Dermis blood vessel endothelial cell (primary cell): ENCODE results near the gene DIAPH3. TPM values are rescaled to one million over a fixed set of nuclear protein-coding genes. Genes with fewer than 3 reads are reported as not detected.
"Not testable (repeated sequence)": the region's sequence is repeated elsewhere in the genome, so short reads cannot be mapped to it uniquely, and the experiment has no call there.

ENCODE experiments used
- DNase-seq: peaks from one replicate; pipeline ENCODE4 v3.0.0; 2010
- total RNA-seq: library from RNA; depleted of rRNA; stranded (reverse); fragments of >200 nt; gene quantifications from 2 replicates; pipeline ENCODE4 v1.2.3, GENCODE V29; 2014

Gene DIAPH3
- total RNA-seq, 1 donor from 2014 or later, result 8.7 TPM

- no peak for DNase-seq
Measured at GRCh38 chr13:60094385-60095088, 69.2 kb downstream of the DIAPH3 start.

- no peak for DNase-seq
Measured at GRCh38 chr13:60093425-60094019, 70.2 kb downstream of the DIAPH3 start.

- no peak for DNase-seq
Measured at GRCh38 chr13:60091573-60091972, 72.2 kb downstream of the DIAPH3 start.

- DNase-seq, result no peak
Measured at GRCh38 chr13:60090574-60090973, 73.2 kb downstream of the DIAPH3 start.

- DNase-seq, result not testable (repeated sequence)
Measured at GRCh38 chr13:60083780-60084179, 79.9 kb downstream of the DIAPH3 start.

- DNase-seq, result no peak
Measured at GRCh38 chr13:60080850-60081249, 82.9 kb downstream of the DIAPH3 start.

GRCh38 chr13:60078226-60078625 lies 85.5 kb downstream of the DIAPH3 start:
- DNase-seq, result no peak

- DNase-seq, result no peak
Measured at GRCh38 chr13:60075850-60076249, 87.9 kb downstream of the DIAPH3 start.

GRCh38 chr13:60074397-60074796 lies 89.3 kb downstream of the DIAPH3 start:
- DNase-seq, result no peak

GRCh38 chr13:60066226-60066625 lies 97.5 kb downstream of the DIAPH3 start:
- DNase-seq, result no peak

GRCh38 chr13:60062502-60062901 lies 101.2 kb downstream of the DIAPH3 start:
- no peak for DNase-seq

- no peak for DNase-seq
Measured at GRCh38 chr13:60061737-60062136, 102.0 kb downstream of the DIAPH3 start.

- no peak for DNase-seq
Measured at GRCh38 chr13:60051754-60052285, 111.9 kb downstream of the DIAPH3 start.

GRCh38 chr13:60048353-60048752 lies 115.4 kb downstream of the DIAPH3 start:
- not testable (repeated sequence) for DNase-seq

- no peak for DNase-seq
Measured at GRCh38 chr13:60047918-60048317, 115.8 kb downstream of the DIAPH3 start.

- no peak for DNase-seq
Measured at GRCh38 chr13:60044321-60044720, 119.4 kb downstream of the DIAPH3 start.

GRCh38 chr13:60043262-60043661 lies 120.5 kb downstream of the DIAPH3 start:
- DNase-seq, result no peak

GRCh38 chr13:60040668-60041067 lies 123.1 kb downstream of the DIAPH3 start:
- DNase-seq, result not testable (repeated sequence)

GRCh38 chr13:60035874-60036273 lies 127.9 kb downstream of the DIAPH3 start:
- no peak for DNase-seq

- no peak for DNase-seq
Measured at GRCh38 chr13:60032851-60033250, 130.9 kb downstream of the DIAPH3 start.

GRCh38 chr13:60028021-60028420 lies 135.7 kb downstream of the DIAPH3 start:
- no peak for DNase-seq

GRCh38 chr13:60026286-60026685 lies 137.4 kb downstream of the DIAPH3 start:
- DNase-seq, result no peak

- no peak for DNase-seq
Measured at GRCh38 chr13:60020288-60020687, 143.4 kb downstream of the DIAPH3 start.
